HepG2 (cell line): ENCODE measurements around the gene SCAMP3. TPM values are rescaled to one million over a fixed set of nuclear protein-coding genes. Genes with fewer than 3 reads are reported as not detected.

ENCODE experiments used
- AFF4 ChIP-seq: sonication (generic); formaldehyde crosslinking; IDR thresholded peaks from 2 replicates; pipeline ENCODE4 v1.4.0; 2020; ENCODE audit warnings: missing genetic modification reagents
- AGO2 ChIP-seq: fragments of 200-400 bp; formaldehyde crosslinking; optimal IDR thresholded peaks from 2 replicates; pipeline ENCODE3; 2017; ENCODE audit warnings: mild to moderate bottlenecking, low read depth, low read length, moderate library complexity
- BATF2 ChIP-seq: sonication (generic); formaldehyde crosslinking; IDR thresholded peaks from 2 replicates; pipeline ENCODE4 v1.8.0; 2022; ENCODE audit warnings: mild to moderate bottlenecking, missing genetic modification reagents, moderate library complexity
- EED ChIP-seq: sonication (generic); formaldehyde crosslinking; IDR thresholded peaks from 2 replicates; pipeline ENCODE4 v1.5.0; 2020; ENCODE audit warnings: mild to moderate bottlenecking, missing genetic modification reagents
- HDAC6 ChIP-seq: fragments of 200-600 bp; sonication (generic); IDR thresholded peaks from 2 replicates; pipeline ENCODE4 v1.7.0; 2017; ENCODE audit warnings: mild to moderate bottlenecking, antibody characterized with exemption, low read length, low read depth
- HHEX ChIP-seq: IDR thresholded peaks from 2 replicates; pipeline ENCODE4 v1.6.1; 2016; ENCODE audit warnings: control low read depth
- HMG20A ChIP-seq: IDR thresholded peaks from 2 replicates; pipeline ENCODE4 v1.6.1; 2016; ENCODE audit warnings: borderline replicate concordance
- HOXD1 ChIP-seq: sonication (generic); formaldehyde crosslinking; IDR thresholded peaks from 2 replicates; pipeline ENCODE4 v1.5.0; 2020; ENCODE audit warnings: missing genetic modification reagents
- MBNL3 ChIP-seq: fragments of 250-450 bp; sonication (Bioruptor Pico); conservative IDR thresholded peaks from 2 replicates; pipeline ENCODE4 v1.8.0; 2022; ENCODE audit warnings: mild to moderate bottlenecking, inconsistent platforms
- NFRKB ChIP-seq: fragments of 450-650 bp; IDR thresholded peaks from 2 replicates; pipeline ENCODE4 v1.6.1; 2017
- PHF20 ChIP-seq: sonication (generic); formaldehyde crosslinking; IDR thresholded peaks from 2 replicates; pipeline ENCODE4 v1.5.0; 2020; ENCODE audit warnings: mild to moderate bottlenecking, missing genetic modification reagents
- TEAD2 ChIP-seq: sonication (generic); formaldehyde crosslinking; IDR thresholded peaks from 2 replicates; pipeline ENCODE4 v1.9.0; 2021; ENCODE audit warnings: missing genetic modification reagents
- ZKSCAN5 ChIP-seq: sonication (generic); formaldehyde crosslinking; IDR thresholded peaks from 2 replicates; pipeline ENCODE4 v1.5.1; 2020; ENCODE audit warnings: mild to moderate bottlenecking, missing genetic modification reagents
- ZNF33B ChIP-seq: sonication (generic); formaldehyde crosslinking; IDR thresholded peaks from 2 replicates; pipeline ENCODE4 v1.5.1; 2020; ENCODE audit warnings: mild to moderate bottlenecking, missing genetic modification reagents
- ZNF496 ChIP-seq: sonication (generic); formaldehyde crosslinking; IDR thresholded peaks from 2 replicates; pipeline ENCODE4 v1.8.1; 2023; ENCODE audit warnings: mild to moderate bottlenecking, moderate library complexity, missing genetic modification reagents; ENCODE audit not compliant: insufficient replicate concordance
- ZNF567 ChIP-seq: sonication (generic); formaldehyde crosslinking; IDR thresholded peaks from 2 replicates; pipeline ENCODE4 v1.8.1; 2023; ENCODE audit warnings: mild to moderate bottlenecking, missing genetic modification reagents, borderline replicate concordance
- ZNF609 ChIP-seq: sonication (generic); formaldehyde crosslinking; IDR thresholded peaks from 2 replicates; pipeline ENCODE4 v1.4.0; 2020; ENCODE audit warnings: mild to moderate bottlenecking, missing genetic modification reagents, borderline replicate concordance
- polyA plus RNA-seq, 8 experiments: library from polyadenylated mRNA; depleted of rRNA in 3 of 8; stranded (reverse) in 7 of 8; unstranded in 1 of 8; fragments of >200 nt; fragmentation: Illumina TruSeq in 4 of 8; extraction: Trizol in 4 of 8; gene quantifications; 2 replicates each; pipeline versions ENCODE4 v1.2.1 to v1.2.3, GENCODE V29; 2011 to 2016; ENCODE audit warnings: low read depth in 4 of 8, missing spikeins in 1 of 8, mixed read lengths in 1 of 8; ENCODE audit not compliant: insufficient read depth in 1 of 8
- total RNA-seq, 5 experiments: library from RNA; depleted of rRNA; stranded (reverse); fragments of >200 nt; fragmentation: Illumina TruSeq; extraction: Trizol; gene quantifications; 2 replicates each; pipeline ENCODE4 v1.2.3, GENCODE V29; 2016; ENCODE audit warnings: low read depth in 1 of 5
- TF ChIP-seq, protein P1 (sequence below): sonication (generic); formaldehyde crosslinking; IDR thresholded peaks from 2 replicates; pipeline ENCODE4 v1.4.0; 2020; ENCODE audit warnings: low read depth, mild to moderate bottlenecking, missing genetic modification reagents

SCAMP3 gene
- total and polyA plus RNA-seq, 2 of the 13 experiments (the other 11 are each of a cell fraction or from before 2014, with no cell fraction given), result 46.8 to 83.3 TPM

GRCh38 chr1:155308493-155309422 lies 46.6 kb upstream of the SCAMP3 start, which contains the start of gene FDPS (continued):
- TF ChIP-seq, protein P1, sequence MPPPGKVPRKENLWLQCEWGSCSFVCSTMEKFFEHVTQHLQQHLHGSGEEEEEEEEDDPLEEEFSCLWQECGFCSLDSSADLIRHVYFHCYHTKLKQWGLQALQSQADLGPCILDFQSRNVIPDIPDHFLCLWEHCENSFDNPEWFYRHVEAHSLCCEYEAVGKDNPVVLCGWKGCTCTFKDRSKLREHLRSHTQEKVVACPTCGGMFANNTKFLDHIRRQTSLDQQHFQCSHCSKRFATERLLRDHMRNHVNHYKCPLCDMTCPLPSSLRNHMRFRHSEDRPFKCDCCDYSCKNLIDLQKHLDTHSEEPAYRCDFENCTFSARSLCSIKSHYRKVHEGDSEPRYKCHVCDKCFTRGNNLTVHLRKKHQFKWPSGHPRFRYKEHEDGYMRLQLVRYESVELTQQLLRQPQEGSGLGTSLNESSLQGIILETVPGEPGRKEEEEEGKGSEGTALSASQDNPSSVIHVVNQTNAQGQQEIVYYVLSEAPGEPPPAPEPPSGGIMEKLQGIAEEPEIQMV, result 0 out of 2 replicates have a peak, but pooled peaks have one; percentile 75
- TF ChIP-seq ZNF609 (CRISPR knock-in tag) (no peak), ZNF33B (CRISPR knock-in tag) (no peak), ZKSCAN5 (no peak; the same call in 1 of the 2 replicates), BATF2 (CRISPR knock-in tag) (no peak), AGO2 (peak; percentile 37), AFF4 (CRISPR knock-in tag) (peak; percentile 21; the same call in 1 of the 2 replicates), EED (CRISPR knock-in tag) (no peak; the same call in 1 of the 2 replicates), HHEX (CRISPR knock-in tag) (no peak), HOXD1 (CRISPR knock-in tag) (no peak; the same call in 1 of the 2 replicates), TEAD2 (CRISPR knock-in tag) (no peak), ZNF567 (0 out of 2 replicates have a peak, but pooled peaks have one; percentile 45), MBNL3 (CRISPR knock-in tag) (no peak), HMG20A (CRISPR knock-in tag) (no peak), PHF20 (CRISPR knock-in tag) (peak; percentile 78), HDAC6 (no peak), ZNF496 (CRISPR knock-in tag) (no peak), NFRKB (no peak)
